Right cardiac atrium (tissue), 5 donors: ENCODE measurements around the gene SCN2B. TPM values are rescaled to one million over a fixed set of nuclear protein-coding genes. Genes with fewer than 3 reads are reported as not detected.
A peak's percentile ranks its signal among the peaks of the same experiment; 100 is the strongest.

Experiments
- ATAC-seq, 2 donors: fragments of 200-7000 bp; cut with Tn5 transposase; one replicate each; pipeline versions ENCODE4 v1.8.0 to v1.9.1; 2020; ENCODE audit warnings: moderate library complexity in 2 of 2, mild to moderate bottlenecking in 1 of 2
- DNase-seq, 3 donors: peaks; one replicate each; pipeline ENCODE4 v3.0.0-alpha.2; 2020
- H3K27ac ChIP-seq: one replicate; pipeline ENCODE4 v1.5.1; 2013; ENCODE audit warnings: mild to moderate bottlenecking, low read length, control low read depth, moderate library complexity
- H3K27me3 ChIP-seq: one replicate; pipeline ENCODE4 v1.6.1; 2013; ENCODE audit not compliant: control insufficient read depth, insufficient read depth
- H3K4me1 ChIP-seq: one replicate; pipeline ENCODE4 v1.6.1; 2013; ENCODE audit warnings: low read length; ENCODE audit not compliant: control insufficient read depth, insufficient read depth
- H3K4me3 ChIP-seq: one replicate; pipeline ENCODE4 v1.5.1; 2013; ENCODE audit warnings: low read length, control low read depth
- H3K9me3 ChIP-seq: one replicate; pipeline ENCODE4 v1.6.1; 2013; ENCODE audit warnings: low read length; ENCODE audit not compliant: control insufficient read depth
- WGBS: extraction: QIAGEN DNeasy Blood & Tissue Kit; methylation state at CpG from one replicate; pipeline ENCODE4 v1.1.7; 2013; 5-methylcytosine and 5-hydroxymethylcytosine counted together
- intact Hi-C, 4 donors: fragments of 100-400 bp; cut with DNase I; formaldehyde crosslinking; loops; one replicate each; pipeline versions ENCODE4 v1.11.0 to v1.14.0; 2022 to 2023
- long read RNA-seq, 4 donors: library from polyadenylated mRNA; unstranded; transcript quantifications; one replicate each; pipeline ENCODE4 v2.0.0, GENCODE V29; 2020 to 2021
- polyA plus RNA-seq: library from polyadenylated mRNA; stranded (reverse); fragments of 200-250 nt; gene quantifications from one replicate; pipeline ENCODE4 v1.2.3, GENCODE V29; 2013
- total RNA-seq, 4 donors: library from RNA; stranded (reverse); fragmentation: NEBNext Ultra II Directional; extraction: Animal tissue kit (Norgen Biotek cat#: 25700); gene quantifications; one replicate each; pipeline ENCODE4 v1.2.1, GENCODE V29; 2021
- donor health status: healthy with polysubstance abuse.
- donor health status: DM: no; HTN: yes; CAD: no.
- donor health status: DM: no; HTN: no; CAD: no.
- donor health status: DM: no; HTN: yes; CAD: no; lungs with severe emphysema.
- donor health status: DM: yes; HTN: yes; CAD: no.

The SCN2B gene
- 10 to 100 TPM in 1 of 4 donors, 1 to 10 TPM in 3; 2.1 to 11.7 (median 5.5) TPM for total RNA-seq
- polyA plus RNA-seq = 4.1 TPM
- long read RNA-seq, donor 1, full-length matches to known transcripts = 28 of 41 reads
- long read RNA-seq, donor 1, partial matches to known transcripts = 9 of 41 reads
- long read RNA-seq, donor 1, other reads (novel, unspliced or antisense) = 4 of 41 reads
- long read RNA-seq, donor 2, full-length matches to known transcripts = 3 of 17 reads
- long read RNA-seq, donor 2, partial matches to known transcripts = 4 of 17 reads
- long read RNA-seq, donor 2, other reads (novel, unspliced or antisense) = 10 of 17 reads
- long read RNA-seq, donor 3, full-length matches to known transcripts = 14 of 22 reads
- long read RNA-seq, donor 3, partial matches to known transcripts = 3 of 22 reads
- long read RNA-seq, donor 3, other reads (novel, unspliced or antisense) = 5 of 22 reads
- long read RNA-seq, donor 4, full-length matches to known transcripts = 2 of 5 reads
- long read RNA-seq, donor 4, partial matches to known transcripts = 0 of 5 reads
- long read RNA-seq, donor 4, other reads (novel, unspliced or antisense) = 3 of 5 reads

DNA sequence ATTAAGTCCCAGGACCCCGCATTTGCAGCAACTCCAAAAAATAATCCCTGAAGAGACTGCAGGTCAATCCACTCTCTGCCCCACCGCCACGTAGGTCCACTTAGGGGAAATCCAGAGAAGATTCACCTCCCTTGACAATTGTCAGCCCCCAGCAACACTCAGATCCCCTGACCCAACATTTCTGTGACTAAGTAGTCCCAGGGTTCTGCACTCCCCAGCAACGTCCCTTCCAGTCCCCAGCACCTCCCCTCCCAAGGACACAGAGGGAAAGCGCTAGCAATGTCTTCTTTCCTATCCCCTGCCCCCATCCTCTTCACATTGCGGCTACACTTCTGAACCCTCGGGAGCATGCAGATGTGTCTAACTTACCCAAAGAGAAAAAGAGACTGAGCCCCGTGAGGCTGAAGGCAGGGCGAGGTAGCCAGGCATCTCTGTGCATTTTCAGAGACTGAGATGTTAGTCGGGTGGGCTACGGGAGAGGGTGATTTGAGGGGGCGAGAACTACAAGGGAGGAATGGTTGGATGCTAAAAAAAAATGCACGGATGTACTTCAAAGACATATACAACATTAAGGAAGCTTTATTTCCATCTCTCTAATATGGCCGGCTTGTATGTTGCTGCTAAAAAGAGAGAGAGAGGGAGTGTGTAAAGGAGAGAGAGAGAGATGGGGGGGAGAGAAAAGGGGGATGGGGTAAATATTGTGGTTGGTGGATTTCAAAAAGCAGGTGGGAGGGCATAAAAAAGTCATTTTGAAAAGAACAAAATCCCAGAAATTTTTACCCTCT lies at the start of gene SCN2B:
TSS of gene SCN2B (minus strand) at position 647 of the 785 bp plus-strand sequence. CDS start at position 439, 208 bp downstream.
- peak within 1 kb of the TSS; percentile 81 for H3K27ac ChIP-seq
- H3K27me3 ChIP-seq = no peaks in the 10 kb centered on the region
- intact Hi-C loops = no loop called here
- 22% methylated on average over 14 of the region's 14 CpGs for WGBS
- no peak for DNase-seq
- H3K4me3 ChIP-seq = peak within 1 kb of the TSS; percentile 67
- H3K4me1 ChIP-seq = peaks cover 6% of the 10 kb centered on the region
- no peaks in the 10 kb centered on the region for H3K9me3 ChIP-seq
- ATAC-seq = peak in 1 of 2 donors; percentile 30

DNA sequence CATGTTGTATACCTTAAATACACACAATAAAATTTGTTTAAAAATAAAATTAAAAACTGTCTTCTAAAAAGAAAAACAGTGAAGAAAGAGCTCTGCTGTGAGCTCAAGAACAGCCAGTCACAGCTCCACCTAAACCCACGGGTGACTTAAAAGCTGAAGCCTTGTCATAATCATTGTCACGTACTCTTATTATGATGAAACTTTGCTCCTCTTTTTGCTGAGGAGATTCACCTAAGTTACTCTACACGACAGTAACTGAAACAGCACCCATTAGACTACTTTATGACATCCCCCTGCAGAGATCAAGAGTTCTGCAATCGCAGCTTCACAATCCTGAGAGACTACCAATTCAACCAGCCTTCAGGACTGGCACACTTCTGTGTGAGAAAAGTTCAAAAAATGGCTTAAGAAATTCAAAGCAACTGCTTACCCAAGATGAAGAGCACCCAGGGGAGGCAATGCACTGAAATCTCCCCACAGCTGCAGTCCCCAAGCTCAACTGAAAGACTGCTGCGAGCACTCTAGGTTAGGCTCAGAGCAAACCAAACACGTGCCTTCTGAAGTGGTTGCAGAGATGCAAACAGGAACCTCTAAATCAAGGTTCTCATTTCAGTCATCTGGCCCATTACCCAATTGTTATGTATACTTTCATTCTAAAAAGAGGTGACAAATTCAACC lies 48.2 kb upstream of the SCN2B start, which contains the start of gene JAML:
TSS of gene JAML (minus strand) at position 501 of the 678 bp plus-strand sequence. CDS start 10,145 bp downstream, outside the sequence.
- no peaks in the 10 kb centered on the region for H3K9me3 ChIP-seq
- intact Hi-C loops = no loop called here
- no peak for DNase-seq
- peak within 1 kb of the TSS; percentile 26 for H3K4me3 ChIP-seq
- no peaks in the 10 kb centered on the region for H3K4me1 ChIP-seq
- H3K27me3 ChIP-seq = no peaks in the 10 kb centered on the region
- WGBS = 68% methylated on average over 6 of the region's 6 CpGs
- no peak within 1 kb of the TSS for H3K27ac ChIP-seq
- peak in 1 of 2 donors; percentile 45 for ATAC-seq

GRCh38 chr11:118223992-118224391 lies 47.6 kb upstream of the SCN2B start:
- Histone ChIP-seq H3K4me1 (no peaks in the 10 kb centered on the region), H3K4me3 (no peak overlapping the region), H3K27me3 (no peaks in the 10 kb centered on the region), H3K27ac (no peak overlapping the region), H3K9me3 (no peaks in the 10 kb centered on the region)
- WGBS = 79% methylated on average over 6 of the region's 6 CpGs
- ATAC-seq (no peak), DNase-seq (no peak)
- intact Hi-C loops = no loop called here

DNA sequence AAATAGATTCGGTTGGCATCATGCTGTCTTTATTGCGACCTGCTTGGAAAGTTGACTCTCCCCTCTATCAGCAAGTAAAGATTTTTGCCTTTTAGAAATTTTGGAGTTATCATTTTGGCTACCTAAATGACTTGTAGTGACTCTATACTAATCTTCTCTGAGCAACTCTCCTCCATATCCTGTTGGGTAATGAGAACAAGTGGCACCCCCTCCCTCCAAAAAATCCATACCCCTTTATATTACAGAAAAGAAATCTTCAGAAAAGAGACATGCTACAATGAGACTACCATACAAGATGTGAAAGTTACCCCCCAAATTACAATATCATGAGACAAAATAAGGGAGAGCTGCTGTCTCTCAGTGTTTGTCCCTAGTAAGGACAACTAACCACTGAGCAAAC lies 47.1 kb upstream of the SCN2B start:
- Histone ChIP-seq H3K4me1 (no peaks in the 10 kb centered on the region), H3K27ac (no peak overlapping the region), H3K4me3 (no peak overlapping the region), H3K9me3 (no peaks in the 10 kb centered on the region), H3K27me3 (no peaks in the 10 kb centered on the region)
- 78% methylated on average over 2 of the region's 2 CpGs for WGBS
- DNase-seq (no peak), ATAC-seq (no peak)
- intact Hi-C loops = no loop called here

GRCh38 chr11:118222437-118222836 lies 46.0 kb upstream of the SCN2B start:
- H3K27me3 ChIP-seq = no peaks in the 10 kb centered on the region
- ATAC-seq (no peak), DNase-seq (no peak)
- WGBS = 63% methylated on average over 4 of the region's 4 CpGs
- intact Hi-C loops = no loop called here
- no peaks in the 10 kb centered on the region for H3K9me3 ChIP-seq
- no peaks in the 10 kb centered on the region for H3K4me1 ChIP-seq
- no peak overlapping the region for H3K4me3 ChIP-seq
- H3K27ac ChIP-seq = no peak overlapping the region

DNA sequence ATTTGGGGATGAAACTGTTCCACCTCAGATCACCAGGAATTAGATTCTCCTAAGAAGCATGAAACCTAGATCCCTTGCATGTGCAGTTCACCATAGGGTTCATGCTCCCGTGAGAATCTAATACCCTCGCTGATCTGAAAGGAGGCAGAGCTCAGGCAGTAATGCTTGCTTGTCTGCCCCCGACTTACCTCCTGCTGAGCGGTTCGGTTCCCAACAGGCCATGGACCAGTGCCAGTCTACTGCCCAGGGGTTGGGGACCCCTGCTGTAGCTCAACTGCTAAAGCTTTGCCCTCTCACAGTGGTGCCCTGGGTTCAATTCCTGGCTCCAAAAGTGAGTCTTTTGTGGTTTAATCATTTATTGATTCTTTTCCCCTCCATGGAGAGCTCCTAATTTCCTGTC lies 45.0 kb upstream of the SCN2B start:
- H3K4me1 ChIP-seq = no peaks in the 10 kb centered on the region

GRCh38 chr11:118219732-118220131 lies 43.3 kb upstream of the SCN2B start:
- Histone ChIP-seq H3K9me3 (no peaks in the 10 kb centered on the region), H3K27ac (no peak overlapping the region), H3K4me3 (no peak overlapping the region), H3K27me3 (no peaks in the 10 kb centered on the region), H3K4me1 (no peaks in the 10 kb centered on the region)
- intact Hi-C loops = no loop called here
- no peak for ATAC-seq
- no peak for DNase-seq
- WGBS = 48% methylated on average over 1 of the region's 1 CpG

More for the DNA sequence above, 45.0 kb upstream of the SCN2B start:
- intact Hi-C loops = no loop called here
- 70% methylated on average over 5 of the region's 5 CpGs for WGBS
- H3K27ac ChIP-seq = no peak overlapping the region
- H3K9me3 ChIP-seq = no peaks in the 10 kb centered on the region
- no peak for ATAC-seq
- no peak for DNase-seq
- H3K4me3 ChIP-seq = no peak overlapping the region
- H3K27me3 ChIP-seq = no peaks in the 10 kb centered on the region

GRCh38 chr11:118219244-118219643 lies 42.8 kb upstream of the SCN2B start:
- Histone ChIP-seq H3K4me3 (no peak overlapping the region), H3K27ac (no peak overlapping the region), H3K9me3 (no peaks in the 10 kb centered on the region), H3K27me3 (no peaks in the 10 kb centered on the region), H3K4me1 (no peaks in the 10 kb centered on the region)
- DNase-seq (no peak), ATAC-seq (no peak)
- intact Hi-C loops = no loop called here

GRCh38 chr11:118217575-118217974 lies 41.1 kb upstream of the SCN2B start:
- ATAC-seq (no peak), DNase-seq (no peak)
- Histone ChIP-seq H3K27ac (no peak overlapping the region), H3K27me3 (no peaks in the 10 kb centered on the region), H3K4me1 (no peaks in the 10 kb centered on the region), H3K4me3 (no peak overlapping the region), H3K9me3 (no peaks in the 10 kb centered on the region)
- WGBS = 81% methylated on average over 3 of the region's 3 CpGs
- intact Hi-C loops = no loop called here

GRCh38 chr11:118216621-118217481 lies 40.4 kb upstream of the SCN2B start:
- no peak overlapping the region for H3K27ac ChIP-seq
- no peak overlapping the region for H3K4me3 ChIP-seq
- H3K4me1 ChIP-seq = no peaks in the 10 kb centered on the region
- no peaks in the 10 kb centered on the region for H3K9me3 ChIP-seq
- no peaks in the 10 kb centered on the region for H3K27me3 ChIP-seq
- ATAC-seq (no peak), DNase-seq (no peak)
- 76% methylated on average over 11 of the region's 11 CpGs for whole genome bisulfite sequencing
- intact Hi-C loops = no loop called here
